KG1 (cell line): ENCODE measurements around the gene STX8.
"Not testable (repeated sequence)": the region's sequence is repeated elsewhere in the genome, so short reads cannot be mapped to it uniquely, and the experiment has no call there.

Source experiments
- DNase-seq: peaks from one replicate; lab custom pipeline; 2025; lab: John Stamatoyannopoulos, UW

Gene STX8

GRCh38 chr17:9509236-9509816 is 66.3 kb downstream of the STX8 start:
- no peak for DNase-seq

GRCh38 chr17:9499041-9499440 is 76.6 kb downstream of the STX8 start:
- no peak for DNase-seq

GRCh38 chr17:9498490-9498889 is 77.1 kb downstream of the STX8 start:
- DNase-seq = no peak

- DNase-seq = no peak
Observed at GRCh38 chr17:9488556-9488955, 87.1 kb downstream of the STX8 start.

GRCh38 chr17:9487406-9487805 is 88.2 kb downstream of the STX8 start:
- DNase-seq = no peak

- no peak for DNase-seq
Observed at GRCh38 chr17:9484789-9485188, 90.8 kb downstream of the STX8 start.

- DNase-seq = no peak
Observed at GRCh38 chr17:9479964-9480363, 95.7 kb downstream of the STX8 start.

GRCh38 chr17:9478889-9479288 is 96.7 kb downstream of the STX8 start:
- DNase-seq = no peak

GRCh38 chr17:9475101-9475658 is 100.4 kb downstream of the STX8 start:
- DNase-seq = no peak

- DNase-seq = no peak
Observed at GRCh38 chr17:9473711-9474110, 101.9 kb downstream of the STX8 start.

GRCh38 chr17:9472541-9472940 is 103.1 kb downstream of the STX8 start:
- DNase-seq = no peak

- DNase-seq = no peak
Observed at GRCh38 chr17:9472094-9472493, 103.5 kb downstream of the STX8 start.

GRCh38 chr17:9470171-9470570 is 105.4 kb downstream of the STX8 start:
- DNase-seq = no peak

GRCh38 chr17:9468937-9469336 is 106.7 kb downstream of the STX8 start:
- DNase-seq = no peak

- DNase-seq = no peak
Observed at GRCh38 chr17:9468532-9468931, 107.1 kb downstream of the STX8 start.

- DNase-seq = no peak
Observed at GRCh38 chr17:9467518-9467917, 108.1 kb downstream of the STX8 start.

GRCh38 chr17:9465210-9465921 is 110.3 kb downstream of the STX8 start:
- no peak for DNase-seq

GRCh38 chr17:9457005-9457404 is 118.6 kb downstream of the STX8 start:
- DNase-seq = no peak

- no peak for DNase-seq
Observed at GRCh38 chr17:9456330-9456729, 119.3 kb downstream of the STX8 start.

GRCh38 chr17:9451934-9452333 is 123.7 kb downstream of the STX8 start:
- DNase-seq = no peak

GRCh38 chr17:9447298-9447697 is 128.3 kb downstream of the STX8 start:
- DNase-seq = not testable (repeated sequence)

GRCh38 chr17:9446528-9446927 is 129.1 kb downstream of the STX8 start:
- no peak for DNase-seq

GRCh38 chr17:9445424-9445823 is 130.2 kb downstream of the STX8 start:
- DNase-seq = no peak

- DNase-seq = no peak
Observed at GRCh38 chr17:9444687-9445086, 130.9 kb downstream of the STX8 start.
